Measurements from ENCODE around the gene EXOC3L4.
A peak's percentile ranks its signal among the peaks of the same experiment; 100 is the strongest.

EXOC3L4 gene

GRCh38 chr14:103071544-103072251 lies 22.8 kb upstream of the EXOC3L4 start:
- DNase-seq: no peak

- DNase-seq: no peak
Observed at GRCh38 chr14:103072595-103073366, 21.7 kb upstream of the EXOC3L4 start.

- DNase-seq: no peak
Observed at GRCh38 chr14:103073367-103073875, 21.1 kb upstream of the EXOC3L4 start.

- DNase-seq: no peak
Observed at GRCh38 chr14:103073876-103074728, 20.4 kb upstream of the EXOC3L4 start.

- DNase-seq: no peak
Observed at GRCh38 chr14:103074729-103075367, 19.7 kb upstream of the EXOC3L4 start.

GRCh38 chr14:103078420-103078749 lies 16.1 kb upstream of the EXOC3L4 start:
- peak; percentile 41 for DNase-seq

- DNase-seq: no peak
Observed at GRCh38 chr14:103078860-103079587, 15.5 kb upstream of the EXOC3L4 start.

- no peak for DNase-seq
Observed at GRCh38 chr14:103081951-103082350, 12.6 kb upstream of the EXOC3L4 start.

- no peak for DNase-seq
Observed at GRCh38 chr14:103084021-103084919, 10.3 kb upstream of the EXOC3L4 start, which contains the start of gene LBHD2. Gene LBHD2 (plus strand): TSS chr14:103084210. CDS start chr14:103086013, 1,803 bp downstream.

GRCh38 chr14:103085106-103086091 lies 9.1 kb upstream of the EXOC3L4 start:
- DNase-seq: no peak

GRCh38 chr14:103086771-103087342 lies 7.7 kb upstream of the EXOC3L4 start:
- no peak for DNase-seq

GRCh38 chr14:103087343-103087835 lies 7.1 kb upstream of the EXOC3L4 start:
- no peak for DNase-seq

- no peak for DNase-seq
Observed at GRCh38 chr14:103088921-103089320, 5.6 kb upstream of the EXOC3L4 start.

- DNase-seq: no peak
Observed at GRCh38 chr14:103089386-103090335, 4.9 kb upstream of the EXOC3L4 start.

- no peak for DNase-seq
Observed at GRCh38 chr14:103090481-103091020, 4.0 kb upstream of the EXOC3L4 start.

- no peak for DNase-seq
Observed at GRCh38 chr14:103091041-103091882, 3.3 kb upstream of the EXOC3L4 start.

- no peak for DNase-seq
Observed at GRCh38 chr14:103091883-103092222, 2.7 kb upstream of the EXOC3L4 start.
